Thymus (tissue), 11 donors: ENCODE measurements around the gene CRYBA1. TPM values are rescaled to one million over a fixed set of nuclear protein-coding genes. Genes with fewer than 3 reads are reported as not detected.
A peak's percentile ranks its signal among the peaks of the same experiment; 100 is the strongest.

Source experiments
- DNase-seq, 9 donors: peaks; one replicate each; pipeline ENCODE4 v3.0.0-alpha.2; 2013; ENCODE audit warnings: low spot score in 9 of 9, low read depth in 6 of 9, missing footprints in 1 of 9
- H3K27ac ChIP-seq, 2 donors: one replicate each; pipeline ENCODE4 v1.5.1; 2013; ENCODE audit warnings: control low read depth in 1 of 2, low read depth in 1 of 2, low read length in 1 of 2, mild to moderate bottlenecking in 1 of 2, moderate library complexity in 1 of 2
- H3K27me3 ChIP-seq, 2 donors: one replicate each; pipeline ENCODE4 v1.5.1; 2013; ENCODE audit warnings: low read length in 1 of 2; ENCODE audit not compliant: control insufficient read depth in 2 of 2, insufficient read depth in 1 of 2
- H3K36me3 ChIP-seq, 2 donors: one replicate each; pipeline ENCODE4 v1.5.1; 2013; ENCODE audit warnings: low read length in 1 of 2, mild to moderate bottlenecking in 1 of 2, moderate library complexity in 1 of 2; ENCODE audit not compliant: control insufficient read depth in 2 of 2, insufficient read depth in 2 of 2
- H3K4me1 ChIP-seq, 2 donors: one replicate each; pipeline ENCODE4 v1.5.1; 2013; ENCODE audit warnings: low read length in 2 of 2; ENCODE audit not compliant: control insufficient read depth in 2 of 2, insufficient read depth in 2 of 2
- H3K4me3 ChIP-seq, 2 donors: one replicate each; pipeline ENCODE4 v1.5.1; 2013; ENCODE audit warnings: low read length in 2 of 2, control low read depth in 1 of 2, mild to moderate bottlenecking in 1 of 2
- H3K9me3 ChIP-seq, 2 donors: one replicate each; pipeline ENCODE4 v1.5.1; 2013; ENCODE audit warnings: low read length in 1 of 2, mild to moderate bottlenecking in 1 of 2; ENCODE audit not compliant: control insufficient read depth in 2 of 2, insufficient read depth in 1 of 2
- WGBS: extraction: QIAGEN DNeasy Blood & Tissue Kit; methylation state at CpG from one replicate; pipeline ENCODE4 v1.1.7; 2013; 5-methylcytosine and 5-hydroxymethylcytosine counted together
- polyA plus RNA-seq: library from polyadenylated mRNA; stranded (reverse); fragments of 200-250 nt; gene quantifications from one replicate; pipeline ENCODE4 v1.2.3, GENCODE V29; 2013
- total RNA-seq: library from RNA; stranded (reverse); fragments of 120-200 nt; gene quantifications from one replicate; pipeline ENCODE4 v1.2.4, GENCODE V29; 2013
- donor health status: healthy.

Gene CRYBA1
- total and polyA plus RNA-seq, 2 donors: 0.34 to 0.38 TPM

GRCh38 chr17:29243792-29244191 lies 2.9 kb upstream of the CRYBA1 start:
- WGBS: 91% methylated on average over 4 of the region's 4 CpGs
- H3K27me3 ChIP-seq: no peaks in the 10 kb centered on the region
- no peaks in the 10 kb centered on the region for H3K36me3 ChIP-seq
- H3K4me3 ChIP-seq: no peak overlapping the region
- H3K4me1 ChIP-seq: no peaks in the 10 kb centered on the region
- no peak for DNase-seq
- H3K27ac ChIP-seq: no peak overlapping the region
- H3K9me3 ChIP-seq: no peaks in the 10 kb centered on the region

DNA sequence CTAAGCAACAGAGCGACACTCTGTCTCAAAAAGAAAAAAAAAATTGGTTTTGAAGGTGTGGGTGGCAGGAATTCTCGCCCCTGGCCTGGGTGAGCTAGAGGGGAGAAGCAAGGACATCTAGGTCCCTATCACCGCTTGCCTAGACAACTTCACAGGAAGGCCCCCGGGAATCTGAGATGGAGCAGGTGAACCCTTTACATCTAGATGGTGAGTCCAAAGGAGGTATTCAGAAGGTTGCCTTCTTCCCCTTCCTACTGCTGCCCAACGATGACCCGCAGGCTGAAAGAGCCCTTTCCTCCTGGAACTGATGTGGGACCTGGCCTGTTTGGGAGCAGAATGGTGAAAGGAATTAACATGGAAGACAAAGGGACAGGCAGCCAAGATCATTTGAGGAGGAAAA lies 1.3 kb upstream of the CRYBA1 start:
- no peak for DNase-seq
- no peaks in the 10 kb centered on the region for H3K4me1 ChIP-seq
- WGBS: 97% methylated on average over 6 of the region's 6 CpGs
- no peak overlapping the region for H3K27ac ChIP-seq
- H3K4me3 ChIP-seq: no peak overlapping the region
- H3K9me3 ChIP-seq: no peaks in the 10 kb centered on the region
- H3K27me3 ChIP-seq: no peaks in the 10 kb centered on the region
- H3K36me3 ChIP-seq: no peaks in the 10 kb centered on the region

GRCh38 chr17:29247219-29247618 lies 560 bp downstream of the CRYBA1 start:
- Histone ChIP-seq H3K27ac (no peak overlapping the region), H3K27me3 (no peaks in the 10 kb centered on the region), H3K4me3 (no peak overlapping the region), H3K4me1 (no peaks in the 10 kb centered on the region), H3K9me3 (no peaks in the 10 kb centered on the region), H3K36me3 (peaks cover 0 to 3% of the 10 kb centered on the region in 2 donors)
- DNase-seq: no peak
- WGBS: 87% methylated on average over 2 of the region's 2 CpGs

GRCh38 chr17:29248845-29249244 lies 2.2 kb downstream of the CRYBA1 start:
- H3K9me3 ChIP-seq: no peaks in the 10 kb centered on the region
- DNase-seq: no peak
- WGBS: 97% methylated on average over 5 of the region's 5 CpGs
- H3K4me3 ChIP-seq: no peak overlapping the region
- H3K36me3 ChIP-seq: peaks cover 0 to 3% of the 10 kb centered on the region in 2 donors
- H3K27ac ChIP-seq: no peak overlapping the region
- no peaks in the 10 kb centered on the region for H3K27me3 ChIP-seq
- H3K4me1 ChIP-seq: no peaks in the 10 kb centered on the region

- no peak overlapping the region for H3K27ac ChIP-seq
- peaks cover 3 to 5% of the 10 kb centered on the region in 2 donors for H3K36me3 ChIP-seq
- WGBS: 91% methylated on average over 1 of the region's 1 CpG
- no peak for DNase-seq
- H3K4me3 ChIP-seq: no peak overlapping the region
- H3K27me3 ChIP-seq: no peaks in the 10 kb centered on the region
- H3K4me1 ChIP-seq: no peaks in the 10 kb centered on the region
- H3K9me3 ChIP-seq: no peaks in the 10 kb centered on the region
These were observed 4.0 kb downstream of the CRYBA1 start for GRCh38 chr17:29250666-29251065.

DNA sequence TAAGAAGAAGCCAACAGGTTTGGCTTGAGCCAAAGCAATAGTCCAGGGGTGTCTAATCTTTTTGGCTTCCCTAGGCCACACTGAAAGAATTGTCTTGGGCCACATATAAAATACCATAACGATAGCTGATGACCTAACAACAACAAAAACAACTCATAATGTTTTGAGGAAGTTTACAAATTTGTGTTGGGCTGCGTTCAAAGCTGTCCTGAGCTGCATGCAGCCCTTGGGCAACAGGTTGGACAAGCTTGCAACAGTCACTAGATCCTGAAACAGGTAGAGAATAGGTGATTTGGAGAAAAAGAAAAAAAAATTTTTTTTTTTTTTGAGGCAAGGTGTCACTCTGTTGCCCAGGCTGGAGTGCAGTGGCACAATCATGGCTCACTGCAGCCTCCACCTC lies 4.5 kb downstream of the CRYBA1 start:
- no peak for DNase-seq
- peaks cover 3 to 5% of the 10 kb centered on the region in 2 donors for H3K36me3 ChIP-seq

DNA sequence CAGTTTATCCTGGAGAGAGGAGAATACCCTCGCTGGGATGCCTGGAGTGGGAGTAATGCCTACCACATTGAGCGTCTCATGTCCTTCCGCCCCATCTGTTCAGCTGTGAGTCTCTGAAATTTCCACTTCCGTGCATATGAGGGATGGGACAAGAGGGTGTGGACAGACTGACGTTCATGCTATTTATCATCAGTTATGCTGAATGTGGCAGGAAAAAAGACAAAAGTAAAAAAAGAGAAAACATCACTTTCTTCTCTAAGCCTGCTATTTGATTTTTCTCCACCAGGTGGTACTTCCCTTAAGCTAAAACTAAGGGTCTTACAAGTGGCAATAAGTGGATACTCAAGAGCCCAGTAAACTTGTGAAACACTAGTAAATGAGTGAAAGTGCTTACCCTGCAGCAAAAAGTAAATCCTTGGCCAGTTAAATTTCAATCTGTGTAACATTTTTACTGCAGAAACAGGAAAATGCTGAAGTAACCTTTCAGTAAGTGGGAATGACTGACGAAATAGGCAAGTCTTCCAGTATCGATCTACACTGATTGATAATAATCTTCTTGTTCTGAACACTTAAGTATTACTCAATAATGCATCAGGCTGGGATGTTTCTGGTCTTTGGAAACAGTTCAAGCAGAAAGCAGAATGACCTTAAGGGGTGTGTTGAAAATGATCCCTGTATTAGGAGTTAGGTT lies 5.6 kb downstream of the CRYBA1 start:
- peaks cover 3 to 5% of the 10 kb centered on the region in 2 donors for H3K36me3 ChIP-seq
- H3K27ac ChIP-seq: no peak overlapping the region
- 92% methylated on average over 7 of the region's 7 CpGs for WGBS
- H3K4me3 ChIP-seq: no peak overlapping the region
- no peaks in the 10 kb centered on the region for H3K4me1 ChIP-seq
- no peaks in the 10 kb centered on the region for H3K27me3 ChIP-seq
- DNase-seq: peak in 6 of 9 donors; percentile 5 to 32 (median 13)
- no peaks in the 10 kb centered on the region for H3K9me3 ChIP-seq

More for the DNA sequence above, 4.5 kb downstream of the CRYBA1 start:
- Histone ChIP-seq H3K9me3 (no peaks in the 10 kb centered on the region), H3K4me3 (no peak overlapping the region), H3K27me3 (no peaks in the 10 kb centered on the region), H3K27ac (no peak overlapping the region), H3K4me1 (no peaks in the 10 kb centered on the region)
- WGBS: 97% methylated on average over 2 of the region's 2 CpGs

- Histone ChIP-seq H3K4me3 (no peak overlapping the region), H3K4me1 (no peaks in the 10 kb centered on the region), H3K9me3 (no peaks in the 10 kb centered on the region), H3K36me3 (peaks cover 3 to 6% of the 10 kb centered on the region in 2 donors), H3K27ac (no peak overlapping the region), H3K27me3 (no peaks in the 10 kb centered on the region)
- WGBS: 99% methylated on average over 2 of the region's 2 CpGs
- DNase-seq: no peak
These were observed 6.4 kb downstream of the CRYBA1 start for GRCh38 chr17:29253037-29253436.

GRCh38 chr17:29255926-29256522 lies 9.4 kb downstream of the CRYBA1 start:
- DNase-seq: no peak
- WGBS: 97% methylated on average over 4 of the region's 4 CpGs
- H3K27me3 ChIP-seq: no peaks in the 10 kb centered on the region
- H3K36me3 ChIP-seq: peaks cover 14 to 30% of the 10 kb centered on the region in 2 donors
- H3K4me1 ChIP-seq: no peaks in the 10 kb centered on the region
- H3K9me3 ChIP-seq: no peaks in the 10 kb centered on the region
- no peak overlapping the region for H3K4me3 ChIP-seq
- H3K27ac ChIP-seq: no peak overlapping the region
